IPS-20b (cell line): ENCODE data around the gene TMEM256.

Experiments used
- H3K27ac ChIP-seq: one replicate; pipeline ENCODE4 v1.5.1; 2013; ENCODE audit warnings: low read length
- H3K27me3 ChIP-seq: 2 replicates; pipeline ENCODE4 v1.6.1; 2013; ENCODE audit warnings: mild to moderate bottlenecking, low read length, inconsistent platforms; ENCODE audit not compliant: insufficient read depth
- H3K36me3 ChIP-seq: 2 replicates; pipeline ENCODE4 v1.6.1; 2013; ENCODE audit warnings: low read depth, mild to moderate bottlenecking, inconsistent platforms, low read length, moderate library complexity; ENCODE audit not compliant: insufficient read depth
- H3K4me1 ChIP-seq: 2 replicates; pipeline ENCODE4 v1.6.1; 2013; ENCODE audit warnings: mild to moderate bottlenecking, control low read depth, inconsistent platforms, low read length, moderate library complexity; ENCODE audit not compliant: insufficient read depth
- H3K4me3 ChIP-seq: 2 replicates; pipeline ENCODE4 v1.5.1; 2013; ENCODE audit warnings: mild to moderate bottlenecking, low read length, inconsistent platforms
- H3K9ac ChIP-seq: 2 replicates; pipeline ENCODE4 v1.6.1; 2013; ENCODE audit warnings: low read depth, mild to moderate bottlenecking, inconsistent platforms, low read length, moderate library complexity
- H3K9me3 ChIP-seq: 2 replicates; pipeline ENCODE4 v1.6.1; 2013; ENCODE audit warnings: mild to moderate bottlenecking, low read depth, low read length, inconsistent platforms; ENCODE audit not compliant: insufficient read depth

TMEM256 gene

GRCh38 chr17:7389924-7390910, 13.7 kb downstream of the TMEM256 start:
- Histone ChIP-seq H3K27me3 (no peaks in the 10 kb centered on the region; the same call in 1 of the 2 replicates), H3K4me1 (no peaks in the 10 kb centered on the region), H3K36me3 (peaks cover 46% of the 10 kb centered on the region), H3K4me3 (no peak overlapping the region), H3K9me3 (no peaks in the 10 kb centered on the region), H3K9ac (no peak overlapping the region), H3K27ac (no peak overlapping the region)

- Histone ChIP-seq H3K27ac (no peak overlapping the region), H3K9ac (no peak overlapping the region), H3K4me3 (no peak overlapping the region), H3K27me3 (peaks cover 1% of the 10 kb centered on the region; the same call in 1 of the 2 replicates), H3K9me3 (no peaks in the 10 kb centered on the region), H3K36me3 (peaks cover 46% of the 10 kb centered on the region), H3K4me1 (0 out of 2 replicates have a peak, but pooled peaks cover 2% of the 10 kb centered on the region)
Measured at GRCh38 chr17:7388856-7389255, 15.0 kb downstream of the TMEM256 start.

- H3K4me1 ChIP-seq: 0 out of 2 replicates have a peak, but pooled peaks cover 2% of the 10 kb centered on the region
- H3K36me3 ChIP-seq: peaks cover 17% of the 10 kb centered on the region
- no peaks in the 10 kb centered on the region for H3K9me3 ChIP-seq
- H3K9ac ChIP-seq: peak overlapping the region; percentile 73; the same call in 1 of the 2 replicates
- H3K4me3 ChIP-seq: peak overlapping the region; percentile 78
- peaks cover 44% of the 10 kb centered on the region for H3K27me3 ChIP-seq
- H3K27ac ChIP-seq: no peak overlapping the region
Measured at GRCh38 chr17:7384489-7385081, 19.3 kb downstream of the TMEM256 start.

- peak overlapping the region; percentile 73; the same call in 1 of the 2 replicates for H3K9ac ChIP-seq
Measured at GRCh38 chr17:7383742-7384488, 20.0 kb downstream of the TMEM256 start.

GRCh38 chr17:7383371-7383741, 20.5 kb downstream of the TMEM256 start:
- Histone ChIP-seq H3K27ac (no peak overlapping the region), H3K4me3 (peak overlapping the region; percentile 78; the same call in 1 of the 2 replicates), H3K4me1 (0 out of 2 replicates have a peak, but pooled peaks cover 2% of the 10 kb centered on the region), H3K36me3 (peaks cover 5% of the 10 kb centered on the region), H3K9ac (no peak overlapping the region), H3K27me3 (peaks cover 50% of the 10 kb centered on the region), H3K9me3 (no peaks in the 10 kb centered on the region)

More at GRCh38 chr17:7383742-7384488, 20.0 kb downstream of the TMEM256 start:
- Histone ChIP-seq H3K9me3 (no peaks in the 10 kb centered on the region), H3K27ac (no peak overlapping the region), H3K27me3 (peaks cover 50% of the 10 kb centered on the region), H3K4me1 (0 out of 2 replicates have a peak, but pooled peaks cover 2% of the 10 kb centered on the region), H3K4me3 (peak overlapping the region; percentile 78), H3K36me3 (peaks cover 11% of the 10 kb centered on the region)

- peaks cover 4% of the 10 kb centered on the region; the same call in 1 of the 2 replicates for H3K36me3 ChIP-seq
- no peak overlapping the region for H3K4me3 ChIP-seq
- 0 out of 2 replicates have a peak, but pooled peaks cover 2% of the 10 kb centered on the region for H3K4me1 ChIP-seq
- H3K9ac ChIP-seq: no peak overlapping the region
- H3K9me3 ChIP-seq: no peaks in the 10 kb centered on the region
- H3K27ac ChIP-seq: no peak overlapping the region
- H3K27me3 ChIP-seq: peaks cover 50% of the 10 kb centered on the region
Measured at GRCh38 chr17:7382901-7383300, 21.0 kb downstream of the TMEM256 start.

GRCh38 chr17:7380855-7381683, 22.8 kb downstream of the TMEM256 start, which contains the start of gene TNK1:
TSS of gene TNK1 (plus strand) at chr17:7381089. CDS start at chr17:7382927, 1,838 bp downstream.
- Histone ChIP-seq H3K4me3 (peak within 1 kb of the TSS; percentile 72), H3K27me3 (peaks cover 50% of the 10 kb centered on the region), H3K27ac (no peak within 1 kb of the TSS), H3K9ac (peak within 1 kb of the TSS; percentile 56; the same call in 1 of the 2 replicates), H3K36me3 (peaks cover 3% of the 10 kb centered on the region; the same call in 1 of the 2 replicates), H3K9me3 (no peaks in the 10 kb centered on the region), H3K4me1 (0 out of 2 replicates have a peak, but pooled peaks cover 2% of the 10 kb centered on the region)

- Histone ChIP-seq H3K27me3 (peaks cover 50% of the 10 kb centered on the region), H3K9me3 (no peaks in the 10 kb centered on the region), H3K9ac (peak overlapping the region; percentile 56; the same call in 1 of the 2 replicates), H3K36me3 (no peaks in the 10 kb centered on the region), H3K27ac (no peak overlapping the region), H3K4me1 (0 out of 2 replicates have a peak, but pooled peaks cover 2% of the 10 kb centered on the region), H3K4me3 (peak overlapping the region; percentile 72)
Measured at GRCh38 chr17:7380321-7380720, 23.6 kb downstream of the TMEM256 start.

GRCh38 chr17:7379134-7379533, 24.8 kb downstream of the TMEM256 start:
- Histone ChIP-seq H3K9ac (no peak overlapping the region), H3K36me3 (no peaks in the 10 kb centered on the region), H3K9me3 (no peaks in the 10 kb centered on the region), H3K27ac (no peak overlapping the region), H3K4me3 (no peak overlapping the region), H3K4me1 (no peaks in the 10 kb centered on the region), H3K27me3 (peaks cover 50% of the 10 kb centered on the region)

- no peak overlapping the region for H3K27ac ChIP-seq
- H3K36me3 ChIP-seq: no peaks in the 10 kb centered on the region
- no peaks in the 10 kb centered on the region for H3K4me1 ChIP-seq
- H3K9me3 ChIP-seq: no peaks in the 10 kb centered on the region
- H3K27me3 ChIP-seq: peaks cover 9% of the 10 kb centered on the region
- no peak overlapping the region for H3K4me3 ChIP-seq
- no peak overlapping the region for H3K9ac ChIP-seq
Measured at GRCh38 chr17:7374353-7374752, 29.5 kb downstream of the TMEM256 start.
